AG04449 (cell line): Measurements from ENCODE around the gene TBC1D14.

Experiments used
- CTCF ChIA-PET: fragments of 350-600 bp; formaldehyde crosslinking; extraction: SDS; loops from one replicate; lab custom pipeline; 2021; ENCODE audit warnings: antibody characterized with exemption; lab: Yijun Ruan, JAX
- POLR2A ChIA-PET: fragments of 400-600, 350-600 bp; formaldehyde crosslinking; extraction: SDS; loops from one replicate; lab custom pipeline; 2020; ENCODE audit warnings: antibody characterized with exemption, inconsistent platforms; lab: Yijun Ruan, JAX
- DNase-seq: peaks from one replicate; pipeline ENCODE4 v3.0.0-alpha.2; 2010; ENCODE audit warnings: low read depth, low spot score
- H3K4me3 ChIP-seq: 2 replicates; pipeline ENCODE4 v1.5.1; 2011; ENCODE audit warnings: low read depth, mild to moderate bottlenecking, control low read depth, low read length
- TF ChIP-seq, protein P1 (sequence below): IDR thresholded peaks from one replicate; pipeline ENCODE4 v1.5.1; 2011; ENCODE audit warnings: mild to moderate bottlenecking, moderate library complexity, low read length, control low read depth, inconsistent platforms; ENCODE audit not compliant: insufficient read depth; ENCODE audit errors: missing control alignments

TBC1D14 gene

GRCh38 chr4:6896035-6896434 lies 13.6 kb upstream of the TBC1D14 start:
- POLR2A ChIA-PET, result interaction anchor here (0.5 kb wide), 1 partner anchor 13 kb away, joined by 3 read pairs; no protein-coding TSS in a partner anchor
- TF ChIP-seq, protein P1, sequence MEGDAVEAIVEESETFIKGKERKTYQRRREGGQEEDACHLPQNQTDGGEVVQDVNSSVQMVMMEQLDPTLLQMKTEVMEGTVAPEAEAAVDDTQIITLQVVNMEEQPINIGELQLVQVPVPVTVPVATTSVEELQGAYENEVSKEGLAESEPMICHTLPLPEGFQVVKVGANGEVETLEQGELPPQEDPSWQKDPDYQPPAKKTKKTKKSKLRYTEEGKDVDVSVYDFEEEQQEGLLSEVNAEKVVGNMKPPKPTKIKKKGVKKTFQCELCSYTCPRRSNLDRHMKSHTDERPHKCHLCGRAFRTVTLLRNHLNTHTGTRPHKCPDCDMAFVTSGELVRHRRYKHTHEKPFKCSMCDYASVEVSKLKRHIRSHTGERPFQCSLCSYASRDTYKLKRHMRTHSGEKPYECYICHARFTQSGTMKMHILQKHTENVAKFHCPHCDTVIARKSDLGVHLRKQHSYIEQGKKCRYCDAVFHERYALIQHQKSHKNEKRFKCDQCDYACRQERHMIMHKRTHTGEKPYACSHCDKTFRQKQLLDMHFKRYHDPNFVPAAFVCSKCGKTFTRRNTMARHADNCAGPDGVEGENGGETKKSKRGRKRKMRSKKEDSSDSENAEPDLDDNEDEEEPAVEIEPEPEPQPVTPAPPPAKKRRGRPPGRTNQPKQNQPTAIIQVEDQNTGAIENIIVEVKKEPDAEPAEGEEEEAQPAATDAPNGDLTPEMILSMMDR, result no peak
- CTCF ChIA-PET, result interaction anchor here (0.7 to 2.4 kb wide), 8 partner anchors 10 to 176 kb away, joined by 3 to 9 read pairs (median 4); no protein-coding TSS in a partner anchor
- no peak for DNase-seq
- H3K4me3 ChIP-seq, result no peak overlapping the region

DNA sequence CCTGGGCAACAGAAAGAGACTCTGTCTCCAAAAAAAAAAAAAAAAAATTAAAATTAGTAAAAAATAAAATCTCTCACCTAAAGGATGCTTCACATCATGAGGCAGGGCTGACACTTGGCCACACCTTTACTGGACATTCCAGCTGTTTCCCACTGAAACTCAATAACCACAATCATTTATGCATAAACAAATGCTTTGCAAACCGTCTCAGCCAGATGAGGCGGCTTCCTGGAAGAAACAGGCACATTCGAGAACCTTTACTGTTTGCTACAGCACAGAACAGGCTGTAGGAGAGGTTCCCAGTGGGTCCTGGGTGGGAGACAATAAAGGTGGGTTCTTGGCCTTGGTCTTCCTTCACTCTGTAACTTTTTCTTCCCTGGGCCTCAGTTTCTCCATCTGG lies 10.9 kb upstream of the TBC1D14 start:
- CTCF ChIA-PET, result interaction anchor here (1.4 to 2.4 kb wide), 4 partner anchors 10 to 178 kb away, joined by 4 to 7 read pairs (median 6); partner anchors contain the start of gene TBC1D14
- POLR2A ChIA-PET, result no interaction called here
- no peak for DNase-seq
- H3K4me3 ChIP-seq, result no peak overlapping the region
- TF ChIP-seq, protein P1, result no peak

DNA sequence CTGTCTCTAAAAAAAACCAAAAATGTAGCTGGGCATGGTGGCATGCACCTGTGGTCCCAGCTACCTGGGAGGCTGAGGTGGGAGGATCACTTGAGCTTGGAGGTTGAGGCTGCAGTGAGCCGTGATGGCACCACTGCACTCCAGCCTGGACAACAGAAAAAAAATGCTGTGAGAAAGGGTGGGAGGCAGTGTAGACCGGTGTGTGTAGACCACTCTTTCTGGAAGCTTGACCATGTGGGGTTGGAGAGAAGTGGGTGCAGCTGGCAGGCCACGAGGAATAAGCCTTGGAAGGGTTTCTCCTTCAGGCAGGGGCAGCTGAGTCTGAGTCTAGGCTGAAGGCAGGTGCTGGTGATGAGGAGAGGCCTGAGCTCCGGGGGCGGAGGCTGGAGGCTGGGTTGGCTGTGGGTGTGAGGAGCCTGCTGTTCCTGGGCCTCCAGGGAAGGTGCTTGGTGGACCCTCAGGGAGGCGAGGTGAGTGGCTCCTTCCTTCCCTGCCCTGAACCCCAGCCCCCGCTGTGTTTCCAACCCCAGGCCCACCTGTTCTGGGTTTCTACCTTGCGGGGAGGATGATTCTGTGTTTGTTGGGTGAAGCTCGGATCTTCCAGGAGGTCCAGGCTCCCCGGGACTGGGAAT lies 9.3 kb upstream of the TBC1D14 start:
- no peak for DNase-seq
- POLR2A ChIA-PET, result interaction anchor here (1.4 kb wide), 1 partner anchor 9 kb away, joined by 7 read pairs; the partner anchor contains the start of gene TBC1D14
- CTCF ChIA-PET, result interaction anchor here (1.5 to 2.4 kb wide), 3 partner anchors 9 to 27 kb away, joined by 4 to 7 read pairs (median 6); partner anchors contain the start of gene TBC1D14
- TF ChIP-seq, protein P1, result no peak
- H3K4me3 ChIP-seq, result no peak overlapping the region

DNA sequence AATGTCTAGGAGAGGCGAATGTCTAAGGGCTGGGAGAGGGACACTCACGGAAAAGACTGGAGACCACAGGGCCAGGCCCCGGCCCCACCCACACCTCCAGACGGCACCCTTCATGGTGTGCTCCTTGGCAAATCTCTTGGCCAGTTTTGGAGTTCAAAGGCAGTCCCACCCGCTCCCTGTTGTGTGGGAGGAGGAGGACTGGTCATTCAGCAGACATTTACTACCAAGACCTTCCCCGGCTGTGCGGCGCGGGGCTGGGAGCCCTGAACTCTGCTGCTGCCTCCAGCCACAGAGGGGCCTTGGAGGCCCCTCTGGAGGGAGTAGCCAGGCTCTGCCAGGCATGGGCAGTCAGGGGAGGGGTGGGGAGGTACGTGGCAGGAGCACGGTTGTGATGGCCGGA lies 8.7 kb upstream of the TBC1D14 start:
- no peak overlapping the region for H3K4me3 ChIP-seq
- TF ChIP-seq, protein P1, result no peak
- POLR2A ChIA-PET, result interaction anchor here (1.4 kb wide), 1 partner anchor 8 kb away, joined by 7 read pairs; the partner anchor contains the start of gene TBC1D14
- CTCF ChIA-PET, result interaction anchor here (2.4 kb wide), 1 partner anchor 27 kb away, joined by 7 read pairs; no protein-coding TSS in a partner anchor
- no peak for DNase-seq

DNA sequence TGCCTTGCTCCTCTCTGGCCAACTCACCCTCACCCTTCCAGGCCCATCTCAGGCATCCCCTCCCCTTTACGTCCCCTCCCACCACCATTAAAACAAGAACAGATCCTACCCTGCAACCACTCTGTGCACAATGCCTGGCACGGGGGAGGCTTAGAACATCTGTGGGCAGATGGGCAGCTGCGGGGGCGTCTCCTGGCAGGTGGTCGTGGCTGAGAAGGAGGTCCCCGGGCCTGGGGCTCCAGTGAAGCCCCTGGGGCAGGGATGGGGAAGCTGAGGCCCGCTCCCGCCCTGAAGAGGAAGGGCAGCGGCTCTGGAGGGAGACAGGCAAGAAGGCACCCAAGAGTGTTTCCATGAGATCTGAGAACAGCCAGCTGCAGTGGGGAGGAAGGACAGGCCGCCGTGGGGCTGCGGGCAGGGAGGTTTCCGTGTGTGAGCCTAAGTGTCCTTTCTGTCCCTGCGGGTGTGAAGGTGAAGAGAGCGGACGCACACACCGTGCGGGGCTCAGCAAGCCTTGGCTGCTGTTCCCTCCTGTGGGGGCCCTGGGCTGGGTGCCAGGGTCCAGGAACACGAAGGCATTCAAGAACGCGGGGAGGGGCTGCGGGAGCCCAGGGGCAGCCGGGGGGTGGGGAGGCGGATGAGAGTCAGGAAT lies 7.8 kb upstream of the TBC1D14 start:
- DNase-seq, result no peak
- ChIA-PET POLR2A (no interaction called here), CTCF (interaction anchor here (0.6 kb wide), 1 partner anchor 9 kb away, joined by 3 read pairs; no protein-coding TSS in a partner anchor)
- TF ChIP-seq, protein P1, result no peak
- H3K4me3 ChIP-seq, result no peak overlapping the region
